A549 treated with Mapracorat at 1 μM for 4 hours (cell line): Measurements from ENCODE around the gene RBM4. TPM values are rescaled to one million over a fixed set of nuclear protein-coding genes. Genes with fewer than 3 reads are reported as not detected.

Experiments used
- total RNA-seq: library from RNA; stranded (reverse); fragments of 200-300 nt; extraction: Qiagen RNA extraction; gene quantifications from 5 replicates; pipeline ENCODE4 v1.2.3, GENCODE V29; 2022

RBM4 gene
- 128 to 156 TPM (median 136 TPM) in 5 replicates for total RNA-seq

GRCh38 chr11:66638177-66639065, at the start of gene RBM4:
TSS of gene RBM4 (plus strand) at chr11:66638703. CDS start at chr11:66639712, 1,009 bp downstream.

GRCh38 chr11:66592457-66593302, 45.8 kb upstream of the RBM4 start, which contains the start of the genes CCDC87 and CCS:
TSS of gene CCDC87 (minus strand) at chr11:66593063. CDS start at chr11:66593015, 48 bp downstream.
TSS of gene CCS (plus strand) at chr11:66593185. CDS start at chr11:66593262, 77 bp downstream.

GRCh38 chr11:66616379-66617154, 21.9 kb upstream of the RBM4 start, which contains the start of gene RBM14:
TSS of gene RBM14 (plus strand) at chr11:66616630. CDS start at chr11:66616721, 91 bp downstream.

GRCh38 chr11:66677599-66678375, 39.3 kb downstream of the RBM4 start, which contains the start of gene RBM4B:
TSS of gene RBM4B (minus strand) at chr11:66677887. CDS start at chr11:66677079, 808 bp downstream.

Other genes starting within 250 kb of the RBM4 start
- not detected in 5 replicates for gene NPAS4, start 217.7 kb upstream of the RBM4 start, total RNA-seq
- 96.7 to 118 TPM (median 111 TPM) in 5 replicates for gene MRPL11, start 199.9 kb upstream of the RBM4 start, total RNA-seq
- gene PELI3, start 171.8 kb upstream of the RBM4 start, total RNA-seq: 3.6 to 5.6 TPM (median 5.1 TPM) in 5 replicates
- gene DPP3, start 158.3 kb upstream of the RBM4 start, total RNA-seq: 52.7 to 59.0 TPM (median 57.5 TPM) in 5 replicates
- 8.2 to 11.7 TPM (median 9.5 TPM) in 5 replicates for gene BBS1, start 128.1 kb upstream of the RBM4 start, total RNA-seq
- gene ZDHHC24, start 92.7 kb upstream of the RBM4 start, total RNA-seq: 6.2 to 14.4 TPM (median 13.6 TPM) in 5 replicates
- not detected in 5 replicates for gene ACTN3, start 91.8 kb upstream of the RBM4 start, total RNA-seq
- 30.3 to 40.9 TPM (median 33.5 TPM) in 5 replicates for gene CTSF, start 70.1 kb upstream of the RBM4 start, total RNA-seq
- gene CCDC87, start 45.6 kb upstream of the RBM4 start, total RNA-seq: 0.60 to 0.67 TPM (median 0.63 TPM) in 5 replicates
- 26.2 to 30.7 TPM (median 27.4 TPM) in 5 replicates for gene CCS, start 45.5 kb upstream of the RBM4 start, total RNA-seq
- 63.5 to 82.0 TPM (median 66.9 TPM) in 5 replicates for gene RBM14, start 22.1 kb upstream of the RBM4 start, total RNA-seq
- 17.6 to 22.3 TPM (median 19.3 TPM) in 5 replicates for gene RBM4B, start 39.2 kb downstream of the RBM4 start, total RNA-seq
- 8.7 to 10.7 TPM (median 9.7 TPM) in 5 replicates for gene SPTBN2, start 90.5 kb downstream of the RBM4 start, total RNA-seq
- 40.2 to 55.7 TPM (median 52.3 TPM) in 5 replicates for gene RCE1, start 204.7 kb downstream of the RBM4 start, total RNA-seq
- 68.1 to 127 TPM (median 112 TPM) in 5 replicates for gene LRFN4, start 218.4 kb downstream of the RBM4 start, total RNA-seq